HepG2 (cell line): Measurements from ENCODE around the gene C5AR1. TPM values are rescaled to one million over a fixed set of nuclear protein-coding genes. Genes with fewer than 3 reads are reported as not detected.

ENCODE experiments used
- ARNT ChIP-seq: fragments of 450-650 bp; IDR thresholded peaks from 2 replicates; pipeline ENCODE4 v1.6.1; 2017
- ASH2L ChIP-seq: fragments of 300-600, 200-600 bp; sonication (generic); IDR thresholded peaks from 2 replicates; pipeline ENCODE4 v1.7.0; 2017; ENCODE audit warnings: low read depth, mild to moderate bottlenecking, moderate library complexity, mixed read lengths, low read length; ENCODE audit not compliant: insufficient read length
- CREM ChIP-seq, 2 experiments: sonication (generic) in 1 of 2; formaldehyde crosslinking in 1 of 2; IDR thresholded peaks; 2 replicates each; pipeline versions ENCODE4 v1.4.0 to v1.6.1; 2016 to 2020; ENCODE audit warnings: antibody characterized with exemption in 1 of 2, mild to moderate bottlenecking in 1 of 2, missing genetic modification reagents in 1 of 2
- HES4 ChIP-seq: sonication (generic); formaldehyde crosslinking; IDR thresholded peaks from 2 replicates; pipeline ENCODE4 v1.9.0; 2021; ENCODE audit warnings: mild to moderate bottlenecking, missing genetic modification reagents, borderline replicate concordance
- PCBP1 ChIP-seq: fragments of 200-400 bp; formaldehyde crosslinking; IDR thresholded peaks from 2 replicates; pipeline ENCODE4 v1.6.1; 2017; ENCODE audit warnings: mild to moderate bottlenecking, low read depth, low read length, borderline replicate concordance
- PHF8 ChIP-seq: sonication (generic); formaldehyde crosslinking; IDR thresholded peaks from 2 replicates; pipeline ENCODE4 v1.5.0; 2020; ENCODE audit warnings: missing genetic modification reagents
- RBAK ChIP-seq: sonication (generic); formaldehyde crosslinking; IDR thresholded peaks from 2 replicates; pipeline ENCODE4 v1.5.1; 2020; ENCODE audit warnings: mild to moderate bottlenecking, missing genetic modification reagents
- YY1 ChIP-seq: IDR thresholded peaks from 2 replicates; pipeline ENCODE4 v1.6.1; 2011; ENCODE audit warnings: low read length, low read depth, moderate library complexity, mild to moderate bottlenecking; ENCODE audit not compliant: insufficient read depth, insufficient replicate concordance
- ZNF572 ChIP-seq: sonication (generic); formaldehyde crosslinking; IDR thresholded peaks from 2 replicates; pipeline ENCODE4 v1.5.1; 2020; ENCODE audit warnings: mild to moderate bottlenecking, missing genetic modification reagents
- polyA plus RNA-seq, 8 experiments: library from polyadenylated mRNA; depleted of rRNA in 3 of 8; stranded (reverse) in 7 of 8; unstranded in 1 of 8; fragments of >200 nt; fragmentation: Illumina TruSeq in 4 of 8; extraction: Trizol in 4 of 8; gene quantifications; 2 replicates each; pipeline versions ENCODE4 v1.2.1 to v1.2.3, GENCODE V29; 2011 to 2016; ENCODE audit warnings: low read depth in 4 of 8, missing spikeins in 1 of 8, mixed read lengths in 1 of 8; ENCODE audit not compliant: insufficient read depth in 1 of 8
- total RNA-seq, 5 experiments: library from RNA; depleted of rRNA; stranded (reverse); fragments of >200 nt; fragmentation: Illumina TruSeq; extraction: Trizol; gene quantifications; 2 replicates each; pipeline ENCODE4 v1.2.3, GENCODE V29; 2016; ENCODE audit warnings: low read depth in 1 of 5
- TF ChIP-seq, protein P1 (sequence below): sonication (generic); formaldehyde crosslinking; IDR thresholded peaks from 2 replicates; pipeline ENCODE4 v1.4.0; 2020; ENCODE audit warnings: missing genetic modification reagents
- TF ChIP-seq, protein P2 (sequence below), 2 experiments: fragments of 450-650 bp in 1 of 2; sonication (generic) in 1 of 2; formaldehyde crosslinking; IDR thresholded peaks; 2 replicates each; pipeline versions ENCODE4 v1.5.0 to v1.8.0; 2020 to 2022; ENCODE audit warnings: mild to moderate bottlenecking in 1 of 2, missing genetic modification reagents in 1 of 2
- TF ChIP-seq, protein P3 (sequence below): sonication (generic); formaldehyde crosslinking; IDR thresholded peaks from 2 replicates; pipeline ENCODE4 v1.8.0; 2022; ENCODE audit warnings: missing genetic modification reagents, mild to moderate bottlenecking, moderate library complexity, borderline replicate concordance
- TF ChIP-seq, protein P4 (sequence below), 2 experiments: sonication (generic) in 1 of 2; formaldehyde crosslinking in 1 of 2; IDR thresholded peaks; 2 replicates each; pipeline versions ENCODE4 v1.6.1 to v1.9.0; 2014 to 2022; ENCODE audit warnings: antibody characterized with exemption in 1 of 2, borderline replicate concordance in 1 of 2, inconsistent platforms in 1 of 2, low read depth in 1 of 2, missing genetic modification reagents in 1 of 2

Gene C5AR1
- total and polyA plus RNA-seq, 2 of the 13 experiments (the other 11 are each of a cell fraction or from before 2014, with no cell fraction given) = 0.07 to 1.6 TPM

GRCh38 chr19:47274071-47274890 lies 35.4 kb upstream of the C5AR1 start, which contains the start of gene INAFM1 (continued):
- TF ChIP-seq CREM (IDR thresholded peaks at IDR 0.05) (0 out of 2 replicates have a peak, but pooled peaks have one; percentile 2), CREM (CRISPR knock-in tag; IDR thresholded peaks at IDR 0.05) (no peak), ZNF572 (CRISPR knock-in tag) (peak; percentile 46; the same call in 1 of the 2 replicates), HES4 (CRISPR knock-in tag) (no peak), PCBP1 (0 out of 2 replicates have a peak, but pooled peaks have one; percentile 20), ARNT (no peak), RBAK (CRISPR knock-in tag) (no peak), ASH2L (peak; percentile 55), PHF8 (CRISPR knock-in tag) (no peak), YY1 (peak; percentile 24)
- TF ChIP-seq, protein P1, sequence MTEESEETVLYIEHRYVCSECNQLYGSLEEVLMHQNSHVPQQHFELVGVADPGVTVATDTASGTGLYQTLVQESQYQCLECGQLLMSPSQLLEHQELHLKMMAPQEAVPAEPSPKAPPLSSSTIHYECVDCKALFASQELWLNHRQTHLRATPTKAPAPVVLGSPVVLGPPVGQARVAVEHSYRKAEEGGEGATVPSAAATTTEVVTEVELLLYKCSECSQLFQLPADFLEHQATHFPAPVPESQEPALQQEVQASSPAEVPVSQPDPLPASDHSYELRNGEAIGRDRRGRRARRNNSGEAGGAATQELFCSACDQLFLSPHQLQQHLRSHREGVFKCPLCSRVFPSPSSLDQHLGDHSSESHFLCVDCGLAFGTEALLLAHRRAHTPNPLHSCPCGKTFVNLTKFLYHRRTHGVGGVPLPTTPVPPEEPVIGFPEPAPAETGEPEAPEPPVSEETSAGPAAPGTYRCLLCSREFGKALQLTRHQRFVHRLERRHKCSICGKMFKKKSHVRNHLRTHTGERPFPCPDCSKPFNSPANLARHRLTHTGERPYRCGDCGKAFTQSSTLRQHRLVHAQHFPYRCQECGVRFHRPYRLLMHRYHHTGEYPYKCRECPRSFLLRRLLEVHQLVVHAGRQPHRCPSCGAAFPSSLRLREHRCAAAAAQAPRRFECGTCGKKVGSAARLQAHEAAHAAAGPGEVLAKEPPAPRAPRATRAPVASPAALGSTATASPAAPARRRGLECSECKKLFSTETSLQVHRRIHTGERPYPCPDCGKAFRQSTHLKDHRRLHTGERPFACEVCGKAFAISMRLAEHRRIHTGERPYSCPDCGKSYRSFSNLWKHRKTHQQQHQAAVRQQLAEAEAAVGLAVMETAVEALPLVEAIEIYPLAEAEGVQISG (CRISPR knock-in tag) = peak; percentile 32; the same call in 1 of the 2 replicates
- TF ChIP-seq, protein P2, sequence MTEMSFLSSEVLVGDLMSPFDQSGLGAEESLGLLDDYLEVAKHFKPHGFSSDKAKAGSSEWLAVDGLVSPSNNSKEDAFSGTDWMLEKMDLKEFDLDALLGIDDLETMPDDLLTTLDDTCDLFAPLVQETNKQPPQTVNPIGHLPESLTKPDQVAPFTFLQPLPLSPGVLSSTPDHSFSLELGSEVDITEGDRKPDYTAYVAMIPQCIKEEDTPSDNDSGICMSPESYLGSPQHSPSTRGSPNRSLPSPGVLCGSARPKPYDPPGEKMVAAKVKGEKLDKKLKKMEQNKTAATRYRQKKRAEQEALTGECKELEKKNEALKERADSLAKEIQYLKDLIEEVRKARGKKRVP (CRISPR knock-in tag; IDR thresholded peaks at IDR 0.05) = no peak; a peak in 1 of 4 replicates
- TF ChIP-seq, protein P3, sequence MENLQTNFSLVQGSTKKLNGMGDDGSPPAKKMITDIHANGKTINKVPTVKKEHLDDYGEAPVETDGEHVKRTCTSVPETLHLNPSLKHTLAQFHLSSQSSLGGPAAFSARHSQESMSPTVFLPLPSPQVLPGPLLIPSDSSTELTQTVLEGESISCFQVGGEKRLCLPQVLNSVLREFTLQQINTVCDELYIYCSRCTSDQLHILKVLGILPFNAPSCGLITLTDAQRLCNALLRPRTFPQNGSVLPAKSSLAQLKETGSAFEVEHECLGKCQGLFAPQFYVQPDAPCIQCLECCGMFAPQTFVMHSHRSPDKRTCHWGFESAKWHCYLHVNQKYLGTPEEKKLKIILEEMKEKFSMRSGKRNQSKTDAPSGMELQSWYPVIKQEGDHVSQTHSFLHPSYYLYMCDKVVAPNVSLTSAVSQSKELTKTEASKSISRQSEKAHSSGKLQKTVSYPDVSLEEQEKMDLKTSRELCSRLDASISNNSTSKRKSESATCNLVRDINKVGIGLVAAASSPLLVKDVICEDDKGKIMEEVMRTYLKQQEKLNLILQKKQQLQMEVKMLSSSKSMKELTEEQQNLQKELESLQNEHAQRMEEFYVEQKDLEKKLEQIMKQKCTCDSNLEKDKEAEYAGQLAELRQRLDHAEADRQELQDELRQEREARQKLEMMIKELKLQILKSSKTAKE (CRISPR knock-in tag) = 0 out of 2 replicates have a peak, but pooled peaks have one; percentile 13
- TF ChIP-seq, protein P4, sequence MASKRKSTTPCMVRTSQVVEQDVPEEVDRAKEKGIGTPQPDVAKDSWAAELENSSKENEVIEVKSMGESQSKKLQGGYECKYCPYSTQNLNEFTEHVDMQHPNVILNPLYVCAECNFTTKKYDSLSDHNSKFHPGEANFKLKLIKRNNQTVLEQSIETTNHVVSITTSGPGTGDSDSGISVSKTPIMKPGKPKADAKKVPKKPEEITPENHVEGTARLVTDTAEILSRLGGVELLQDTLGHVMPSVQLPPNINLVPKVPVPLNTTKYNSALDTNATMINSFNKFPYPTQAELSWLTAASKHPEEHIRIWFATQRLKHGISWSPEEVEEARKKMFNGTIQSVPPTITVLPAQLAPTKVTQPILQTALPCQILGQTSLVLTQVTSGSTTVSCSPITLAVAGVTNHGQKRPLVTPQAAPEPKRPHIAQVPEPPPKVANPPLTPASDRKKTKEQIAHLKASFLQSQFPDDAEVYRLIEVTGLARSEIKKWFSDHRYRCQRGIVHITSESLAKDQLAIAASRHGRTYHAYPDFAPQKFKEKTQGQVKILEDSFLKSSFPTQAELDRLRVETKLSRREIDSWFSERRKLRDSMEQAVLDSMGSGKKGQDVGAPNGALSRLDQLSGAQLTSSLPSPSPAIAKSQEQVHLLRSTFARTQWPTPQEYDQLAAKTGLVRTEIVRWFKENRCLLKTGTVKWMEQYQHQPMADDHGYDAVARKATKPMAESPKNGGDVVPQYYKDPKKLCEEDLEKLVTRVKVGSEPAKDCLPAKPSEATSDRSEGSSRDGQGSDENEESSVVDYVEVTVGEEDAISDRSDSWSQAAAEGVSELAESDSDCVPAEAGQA (IDR thresholded peaks at IDR 0.05; ENCODE audit: low read depth) = no peak
- TF ChIP-seq, protein P4 (CRISPR knock-in tag; IDR thresholded peaks at IDR 0.05; ENCODE audit: borderline replicate concordance) = no peak
